H1 (cell line): Measurements from ENCODE around the gene SLC19A1. TPM values are rescaled to one million over a fixed set of nuclear protein-coding genes. Genes with fewer than 3 reads are reported as not detected.

ENCODE experiments used
- BRCA1 ChIP-seq: IDR thresholded peaks from 2 replicates; pipeline ENCODE4 v1.6.1; 2012; ENCODE audit warnings: low read depth, low read length, improper control_type of control experiment
- CHD2 ChIP-seq: IDR thresholded peaks from 2 replicates; pipeline ENCODE4 v1.6.1; 2012; ENCODE audit warnings: low read length, improper control_type of control experiment
- CHD7 ChIP-seq: fragments of 300-600 bp; sonication (generic); IDR thresholded peaks from 2 replicates; pipeline ENCODE4 v1.7.1; 2012; ENCODE audit warnings: low read length, moderate library complexity, mild to moderate bottlenecking, inconsistent platforms; ENCODE audit not compliant: insufficient replicate concordance
- CTBP2 ChIP-seq: IDR thresholded peaks from 2 replicates; pipeline ENCODE4 v1.7.0; 2011; ENCODE audit warnings: borderline replicate concordance, mild to moderate bottlenecking, moderate library complexity, mixed read lengths, low read length; ENCODE audit not compliant: insufficient read depth, insufficient read length
- MAX ChIP-seq: IDR thresholded peaks from 2 replicates; pipeline ENCODE4 v1.6.1; 2012; ENCODE audit warnings: inconsistent platforms
- polyA plus RNA-seq, 7 experiments: library from polyadenylated mRNA; depleted of rRNA in 3 of 7; stranded (reverse) in 5 of 7; unstranded in 2 of 7; fragments of >200 nt in 5 of 7; fragments of 200-250 nt in 2 of 7; gene quantifications; 1 replicate in 5 of 7; 2 replicates in 1 of 7; 4 replicates in 1 of 7; pipeline versions ENCODE4 v1.2.1 to v1.2.3, GENCODE V29; 2011 to 2013; ENCODE audit warnings: missing spikeins in 2 of 7, mixed read lengths in 2 of 7
- total RNA-seq: library from RNA; stranded (reverse); fragmentation: NEBNext Ultra II Directional; extraction: Animal tissue kit (Norgen Biotek cat#: 25700); gene quantifications from 2 replicates; pipeline ENCODE4 v1.2.1, GENCODE V29; 2021

The SLC19A1 gene
- total and polyA plus RNA-seq, 2 of the 8 experiments (the other 6 are each of a cell fraction or from before 2014, with no cell fraction given) = 31.6 to 43.8 TPM

GRCh38 chr21:45590726-45591618, 48.7 kb upstream of the SLC19A1 start (continued):
- TF ChIP-seq CHD7 = no peak
- no peak for TF ChIP-seq CTBP2
- TF ChIP-seq CHD2 = no peak
- no peak for TF ChIP-seq MAX
- no peak for TF ChIP-seq BRCA1
